Astrocyte of the spinal cord (primary cell): ENCODE data around the gene IGF2BP3.

Source experiments
- DNase-seq: peaks from one replicate; pipeline ENCODE4 v3.0.0; 2011; ENCODE audit warnings: low read depth, low spot score
- H3K4me3 ChIP-seq: 2 replicates; pipeline ENCODE4 v1.5.1; 2011; ENCODE audit warnings: low read depth, mild to moderate bottlenecking, low read length, moderate library complexity
- CTCF ChIP-seq: IDR thresholded peaks from 2 replicates; pipeline ENCODE4 v1.5.1; 2012; ENCODE audit warnings: low read depth, mild to moderate bottlenecking, low read length, inconsistent platforms
- in situ Hi-C: cut with HindIII; loops from 2 replicates; pipeline ENCODE4 v1.10.0; 2017; ENCODE audit warnings: low sequenced_read_pairs

Gene IGF2BP3

GRCh38 chr7:23298141-23298881 lies 172.0 kb downstream of the IGF2BP3 start:
- peak; percentile 27 for DNase-seq
- TF ChIP-seq CTCF: no peak
- in situ Hi-C loops: no loop called here
- no peak overlapping the region for H3K4me3 ChIP-seq

- TF ChIP-seq CTCF: no peak
- H3K4me3 ChIP-seq: no peak overlapping the region
- in situ Hi-C loops: no loop called here
- DNase-seq: no peak
Observed at GRCh38 chr7:23295401-23295697, 174.9 kb downstream of the IGF2BP3 start.

- in situ Hi-C loops: no loop called here
- no peak for DNase-seq
- TF ChIP-seq CTCF: no peak
Observed at GRCh38 chr7:23294549-23295400, 175.5 kb downstream of the IGF2BP3 start.

GRCh38 chr7:23293500-23294073 lies 176.7 kb downstream of the IGF2BP3 start:
- DNase-seq: no peak
- no peak for TF ChIP-seq CTCF
- in situ Hi-C loops: no loop called here
- H3K4me3 ChIP-seq: no peak overlapping the region

More at GRCh38 chr7:23294549-23295400, 175.5 kb downstream of the IGF2BP3 start:
- H3K4me3 ChIP-seq: no peak overlapping the region

GRCh38 chr7:23292623-23293022 lies 177.7 kb downstream of the IGF2BP3 start:
- DNase-seq: no peak
- in situ Hi-C loops: no loop called here
- H3K4me3 ChIP-seq: no peak overlapping the region
- no peak for TF ChIP-seq CTCF

GRCh38 chr7:23291957-23292560 lies 178.2 kb downstream of the IGF2BP3 start:
- in situ Hi-C loops: no loop called here
- DNase-seq: no peak
- no peak for TF ChIP-seq CTCF
- H3K4me3 ChIP-seq: no peak overlapping the region
